GM23248 (cell line): Measurements from ENCODE around the gene DYRK1A. TPM values are rescaled to one million over a fixed set of nuclear protein-coding genes. Genes with fewer than 3 reads are reported as not detected.

Experiments used
- DNase-seq: peaks from one replicate; pipeline ENCODE4 v3.0.0-alpha.2; 2015
- H2AFZ ChIP-seq: fragments of 200-600 bp; sonication (generic); 2 replicates; pipeline ENCODE4 v1.6.1; 2016; ENCODE audit warnings: antibody characterized with exemption
- H3F3A ChIP-seq: fragments of 200-600 bp; sonication (generic); 2 replicates; pipeline ENCODE4 v1.6.1; 2016; ENCODE audit warnings: mild to moderate bottlenecking, antibody characterized with exemption, mixed run types; ENCODE audit not compliant: insufficient read depth
- H3K27ac ChIP-seq: fragments of 200-600 bp; sonication (generic); 2 replicates; pipeline ENCODE4 v1.5.1; 2016; ENCODE audit warnings: mild to moderate bottlenecking
- H3K27me3 ChIP-seq: fragments of 200-600 bp; sonication (generic); replicated peaks from 2 replicates; pipeline ENCODE4 v1.6.1; 2016; ENCODE audit warnings: mild to moderate bottlenecking; ENCODE audit not compliant: insufficient read depth
- H3K36me3 ChIP-seq: fragments of 200-600 bp; sonication (generic); 2 replicates; pipeline ENCODE4 v1.6.1; 2016; ENCODE audit warnings: low read depth, mild to moderate bottlenecking
- H3K4me1 ChIP-seq: fragments of 200-600 bp; sonication (generic); 2 replicates; pipeline ENCODE4 v1.6.1; 2016; ENCODE audit warnings: mild to moderate bottlenecking; ENCODE audit not compliant: insufficient read depth
- H3K4me2 ChIP-seq: fragments of 200-600 bp; sonication (generic); one replicate; pipeline ENCODE4 v1.6.1; 2016; ENCODE audit warnings: mild to moderate bottlenecking; ENCODE audit not compliant: unreplicated experiment
- H3K4me3 ChIP-seq: fragments of 200-600 bp; sonication (generic); 2 replicates; pipeline ENCODE4 v1.5.1; 2016; ENCODE audit warnings: mild to moderate bottlenecking
- H3K79me2 ChIP-seq: fragments of 200-600 bp; sonication (generic); 2 replicates; pipeline ENCODE4 v1.6.1; 2016; ENCODE audit warnings: mild to moderate bottlenecking; ENCODE audit not compliant: insufficient read depth
- H3K9ac ChIP-seq: fragments of 200-600 bp; sonication (generic); 2 replicates; pipeline ENCODE4 v1.6.1; 2016; ENCODE audit warnings: mild to moderate bottlenecking
- H3K9me2 ChIP-seq: fragments of 200-600 bp; sonication (generic); 2 replicates; pipeline ENCODE4 v1.6.1; 2016; ENCODE audit warnings: mixed run types, mild to moderate bottlenecking, moderate library complexity; ENCODE audit not compliant: insufficient read depth
- H3K9me3 ChIP-seq: fragments of 200-600 bp; sonication (generic); one replicate; pipeline ENCODE4 v1.6.1; 2017; ENCODE audit warnings: low read depth
- H4K20me1 ChIP-seq: fragments of 200-600 bp; sonication (generic); 2 replicates; pipeline ENCODE4 v1.6.0; 2016; ENCODE audit not compliant: insufficient read depth
- EZH2 ChIP-seq: fragments of 200-600 bp; sonication (generic); IDR thresholded peaks from 2 replicates; pipeline ENCODE4 v1.6.1; 2018; ENCODE audit warnings: antibody characterized with exemption, mild to moderate bottlenecking; ENCODE audit not compliant: insufficient read depth, poor library complexity, severe bottlenecking
- EZH2phosphoT487 ChIP-seq: fragments of 200-600 bp; sonication (generic); IDR thresholded peaks from 2 replicates; pipeline ENCODE4 v1.6.1; 2018; ENCODE audit warnings: antibody characterized with exemption, moderate library complexity, mild to moderate bottlenecking, low read depth; ENCODE audit not compliant: insufficient read depth
- WGBS, 2 experiments: methylation state at CpG; one replicate each; pipeline ENCODE4 v1.1.6; 2015 to 2017; ENCODE audit warnings: low lambda C conversion rate in 2 of 2, low coverage in 1 of 2; ENCODE audit errors: missing lambda C conversion rate in 2 of 2; 5-methylcytosine and 5-hydroxymethylcytosine counted together
- in situ Hi-C: fragments of 300-500 bp; cut with MboI; formaldehyde crosslinking; loops from 2 replicates; pipeline ENCODE4 v1.15.0; 2020
- polyA plus RNA-seq: library from polyadenylated mRNA; unstranded; fragments of >200 nt; fragmentation: Nextera tagmentation; extraction: Ambion mirVana; gene quantifications from 2 replicates; pipeline ENCODE4 v1.2.1, GENCODE V29; 2016
- total RNA-seq: library from RNA; depleted of rRNA; stranded (reverse); fragments of >200 nt; shearing (Covaris generic); gene quantifications from 2 replicates; pipeline ENCODE4 v1.2.3, GENCODE V29; 2014

DYRK1A gene
- total and polyA plus RNA-seq, 2 experiments from 2014 or later: 2.5 to 41.3 TPM

DNA sequence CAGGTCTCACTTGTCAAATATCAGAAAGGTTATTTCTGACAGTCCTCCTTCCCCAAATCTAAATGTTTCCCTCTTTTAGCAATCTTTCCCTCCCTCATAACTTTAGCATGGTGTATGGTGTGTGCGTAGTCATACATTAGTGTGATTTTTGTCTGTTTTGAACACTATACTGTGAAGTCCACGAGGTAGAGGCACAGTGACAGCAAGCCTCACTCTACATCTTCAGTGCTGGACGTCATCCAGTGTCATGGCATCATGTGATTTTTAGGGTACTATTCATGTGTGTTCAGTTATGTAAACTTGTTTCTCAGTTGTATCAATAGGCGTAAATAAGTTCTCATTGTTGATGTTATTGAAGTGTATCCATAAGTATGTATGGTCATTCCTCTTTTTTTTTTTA lies 39.1 kb downstream of the DYRK1A start:
- peaks cover 15% of the 10 kb centered on the region; the same call in 1 of the 2 replicates for H3F3A ChIP-seq
- peaks cover 28% of the 10 kb centered on the region for H3K4me1 ChIP-seq
- H3K9ac ChIP-seq: no peak overlapping the region
- WGBS, 2 experiments: 78 to 86% methylated on average over 4 of the region's 4 CpGs
- peaks cover 100% of the 10 kb centered on the region for H3K79me2 ChIP-seq
- H3K4me2 ChIP-seq: no peak overlapping the region
- no peak overlapping the region for H3K27ac ChIP-seq
- no peak for DNase-seq
- no peak for TF ChIP-seq EZH2phosphoT487
- TF ChIP-seq EZH2: no peak
- H3K9me3 ChIP-seq: no peaks in the 10 kb centered on the region
- no peaks in the 10 kb centered on the region for H3K36me3 ChIP-seq
- in situ Hi-C loops: no loop called here
- no peaks in the 10 kb centered on the region for H3K9me2 ChIP-seq
- H3K27me3 ChIP-seq: no peaks in the 10 kb centered on the region
- peaks cover 14% of the 10 kb centered on the region; the same call in 1 of the 2 replicates for H4K20me1 ChIP-seq
- no peak overlapping the region for H2AFZ ChIP-seq
- H3K4me3 ChIP-seq: no peak overlapping the region

DNA sequence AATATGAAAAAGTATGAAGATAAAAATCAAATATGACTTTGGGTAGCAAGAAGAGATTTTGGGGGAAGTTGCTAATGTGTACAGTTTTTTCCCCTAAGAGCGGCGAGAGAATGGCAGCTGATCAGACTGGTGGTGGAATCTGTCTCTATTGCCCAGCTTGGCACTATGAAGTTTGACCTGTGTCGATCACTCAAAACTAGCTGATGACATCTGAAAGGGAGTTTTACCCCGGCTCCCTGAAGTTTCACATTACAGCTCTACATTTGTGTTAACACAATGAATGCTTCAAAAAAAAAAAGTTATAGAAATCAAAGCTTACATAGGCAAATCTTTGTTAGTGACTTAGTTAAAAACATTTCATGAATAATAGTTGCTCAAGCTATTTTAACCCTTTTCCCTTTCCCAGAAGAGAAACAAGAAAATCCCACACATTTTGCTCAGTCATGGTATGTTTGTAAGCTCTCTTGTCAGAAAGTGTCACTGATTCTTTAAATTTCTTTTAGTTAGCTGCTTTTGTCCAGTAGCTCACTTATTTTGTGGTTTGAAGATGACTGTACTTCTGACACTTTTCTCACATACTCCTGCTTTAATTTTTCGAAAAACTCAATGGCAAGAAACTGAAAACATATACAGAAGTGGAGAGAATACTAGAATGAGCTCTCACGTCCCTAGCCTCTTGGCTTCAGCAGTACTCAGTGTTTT lies 41.3 kb downstream of the DYRK1A start:
- Histone ChIP-seq H3K9ac (peak overlapping the region; percentile 76), H4K20me1 (peaks cover 8% of the 10 kb centered on the region; the same call in 1 of the 2 replicates), H3K4me2 (peak overlapping the region; percentile 67), H2AFZ (no peak overlapping the region), H3K27me3 (no peaks in the 10 kb centered on the region), H3K9me3 (no peaks in the 10 kb centered on the region), H3K4me3 (peak overlapping the region; percentile 47), H3K79me2 (peaks cover 96% of the 10 kb centered on the region), H3K9me2 (no peaks in the 10 kb centered on the region), H3F3A (peaks cover 30% of the 10 kb centered on the region), H3K36me3 (no peaks in the 10 kb centered on the region), H3K27ac (peak overlapping the region; percentile 85), H3K4me1 (peaks cover 45% of the 10 kb centered on the region)
- 10 to 13% methylated on average over 6 of the region's 6 CpGs for WGBS, 2 experiments
- peak; percentile 69 for DNase-seq
- in situ Hi-C loops: no loop called here
- TF ChIP-seq EZH2phosphoT487 (no peak), EZH2 (no peak)

DNA sequence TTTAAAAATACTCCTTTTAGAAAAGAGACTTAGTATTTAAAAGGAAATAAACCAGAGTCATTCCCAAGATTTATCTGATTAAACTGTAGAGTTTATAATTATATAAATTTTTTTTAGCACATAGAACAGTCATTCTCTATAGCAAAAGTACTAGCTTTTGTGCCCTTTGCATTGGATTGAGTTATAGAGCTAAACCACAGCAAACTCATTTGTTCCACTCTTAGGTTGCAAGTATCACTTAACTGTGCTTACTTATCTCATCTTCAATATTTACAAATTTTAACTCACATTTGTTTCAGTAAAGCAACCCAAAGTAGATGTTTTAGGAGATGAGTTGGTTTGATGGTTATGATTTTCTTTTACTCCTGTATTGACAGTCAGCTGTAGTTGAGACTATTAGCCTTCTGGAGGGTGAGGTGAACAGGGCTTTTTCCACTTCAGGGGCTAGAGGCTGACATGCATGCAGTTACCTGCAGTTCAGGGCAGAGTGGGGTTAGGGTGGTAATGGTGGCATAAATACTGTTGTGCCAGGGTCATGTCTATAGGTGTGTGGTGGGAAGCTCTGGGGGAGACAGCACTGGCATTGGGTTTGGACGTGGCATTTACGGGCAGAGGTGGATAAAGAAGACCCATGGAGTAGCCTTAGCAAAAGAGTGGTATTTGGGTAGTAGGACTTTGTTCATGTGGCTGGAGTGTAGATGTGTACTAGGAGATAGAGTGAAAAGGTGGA lies 42.1 kb downstream of the DYRK1A start:
- Histone ChIP-seq H2AFZ (no peak overlapping the region), H3K9ac (peak overlapping the region; percentile 76), H3F3A (peaks cover 35% of the 10 kb centered on the region), H3K79me2 (peaks cover 92% of the 10 kb centered on the region), H3K4me1 (peaks cover 53% of the 10 kb centered on the region), H4K20me1 (peaks cover 8% of the 10 kb centered on the region; the same call in 1 of the 2 replicates), H3K4me2 (peak overlapping the region; percentile 67), H3K36me3 (no peaks in the 10 kb centered on the region), H3K9me2 (no peaks in the 10 kb centered on the region), H3K9me3 (no peaks in the 10 kb centered on the region), H3K4me3 (peak overlapping the region; percentile 47), H3K27ac (peak overlapping the region; percentile 85), H3K27me3 (no peaks in the 10 kb centered on the region)
- TF ChIP-seq EZH2 (no peak), EZH2phosphoT487 (no peak)
- in situ Hi-C loops: no loop called here
- 100% methylated on average over 2 of the region's 2 CpGs for WGBS, 2 experiments
- DNase-seq: peak; percentile 52

DNA sequence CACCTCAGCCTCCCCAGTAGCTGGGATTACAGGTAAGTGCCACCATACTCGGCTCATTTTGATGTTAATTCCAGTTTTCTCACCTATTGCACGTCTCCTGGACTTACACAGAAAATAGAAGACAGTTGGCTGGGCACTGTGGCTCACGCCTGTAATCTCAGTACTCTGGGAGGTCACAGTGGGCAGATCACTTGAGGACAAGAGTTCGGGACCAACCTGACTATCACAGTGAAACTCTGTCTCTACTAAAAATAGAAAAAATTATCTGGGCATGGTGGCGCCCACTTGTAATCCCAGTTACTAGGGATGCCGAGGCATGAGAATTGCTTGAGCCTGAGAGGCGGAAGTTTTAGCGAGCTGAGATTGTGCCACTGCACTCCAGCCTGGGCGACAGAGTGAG lies 44.1 kb downstream of the DYRK1A start:
- H3K79me2 ChIP-seq: peaks cover 92% of the 10 kb centered on the region
- in situ Hi-C loops: no loop called here
- H3K36me3 ChIP-seq: no peaks in the 10 kb centered on the region
- H3K9ac ChIP-seq: no peak overlapping the region
- H3K4me3 ChIP-seq: no peak overlapping the region
- DNase-seq: no peak
- peaks cover 73% of the 10 kb centered on the region for H3K4me1 ChIP-seq
- H3F3A ChIP-seq: peaks cover 54% of the 10 kb centered on the region
- WGBS, 2 experiments: 97 to 98% methylated on average over 9 of the region's 9 CpGs
- no peaks in the 10 kb centered on the region for H3K9me2 ChIP-seq
- peaks cover 2% of the 10 kb centered on the region; the same call in 1 of the 2 replicates for H4K20me1 ChIP-seq
- H2AFZ ChIP-seq: no peak overlapping the region
- no peaks in the 10 kb centered on the region for H3K9me3 ChIP-seq
- no peak overlapping the region for H3K27ac ChIP-seq
- H3K27me3 ChIP-seq: no peaks in the 10 kb centered on the region
- no peak for TF ChIP-seq EZH2phosphoT487
- H3K4me2 ChIP-seq: no peak overlapping the region
